NCI-H524 (cell line): Measurements from ENCODE around the gene SLC46A1.

Experiments
- DNase-seq, 2 experiments: peaks; one replicate each; lab custom pipeline; 2025; lab: John Stamatoyannopoulos, UW

The SLC46A1 gene

GRCh38 chr17:28381141-28381825 lies 24.7 kb downstream of the SLC46A1 start:
- DNase-seq = no peak

GRCh38 chr17:28379814-28380801 lies 25.9 kb downstream of the SLC46A1 start:
- no peak for DNase-seq

GRCh38 chr17:28372945-28373274 lies 33.1 kb downstream of the SLC46A1 start:
- peak in 1 of 2 experiments; percentile 36 for DNase-seq

GRCh38 chr17:28372203-28372944 lies 33.6 kb downstream of the SLC46A1 start:
- DNase-seq = peak; percentile 40 to 60

- peak; percentile 97 to 99 for DNase-seq
These were observed 34.5 kb downstream of the SLC46A1 start, which contains the start of gene SARM1 for GRCh38 chr17:28371245-28372202. Gene SARM1 (plus strand): TSS chr17:28371694. CDS start chr17:28372033, 339 bp downstream.

GRCh38 chr17:28370744-28371103 lies 35.3 kb downstream of the SLC46A1 start:
- no peak for DNase-seq

- DNase-seq = peak in 1 of 2 experiments; percentile 26
These were observed 35.8 kb downstream of the SLC46A1 start, which contains the start of gene VTN for GRCh38 chr17:28370035-28370743. Gene VTN (minus strand): TSS chr17:28370307. CDS start chr17:28370203, 104 bp downstream.

GRCh38 chr17:28369684-28370034 lies 36.4 kb downstream of the SLC46A1 start:
- peak in 1 of 2 experiments; percentile 47 for DNase-seq

- DNase-seq = no peak
These were observed 36.9 kb downstream of the SLC46A1 start for GRCh38 chr17:28368915-28369683.

- no peak for DNase-seq
These were observed 37.6 kb downstream of the SLC46A1 start for GRCh38 chr17:28368306-28368831.

GRCh38 chr17:28367641-28368305 lies 38.2 kb downstream of the SLC46A1 start:
- no peak for DNase-seq

GRCh38 chr17:28366605-28367004 lies 39.4 kb downstream of the SLC46A1 start:
- no peak for DNase-seq

GRCh38 chr17:28365487-28365886 lies 40.5 kb downstream of the SLC46A1 start:
- peak; percentile 64 to 90 for DNase-seq

GRCh38 chr17:28364665-28365363 lies 41.2 kb downstream of the SLC46A1 start, which contains the start of gene SEBOX:
Gene SEBOX (minus strand): TSS chr17:28365199. CDS start chr17:28365151, 48 bp downstream.
- no peak for DNase-seq

GRCh38 chr17:28363776-28364650 lies 42.0 kb downstream of the SLC46A1 start:
- DNase-seq = no peak

- DNase-seq = no peak
These were observed 42.8 kb downstream of the SLC46A1 start for GRCh38 chr17:28363186-28363585.

- DNase-seq = peak in 1 of 2 experiments; percentile 56
These were observed 48.2 kb downstream of the SLC46A1 start for GRCh38 chr17:28357901-28358197.
